Left cardiac atrium (tissue), 4 donors: ENCODE measurements around the gene HNRNPU. TPM values are rescaled to one million over a fixed set of nuclear protein-coding genes. Genes with fewer than 3 reads are reported as not detected.
"Not testable (repeated sequence)": the region's sequence is repeated elsewhere in the genome, so short reads cannot be mapped to it uniquely, and the experiment has no call there.

Source experiments
- ATAC-seq, 2 donors: fragments of 200-7000 bp; cut with Tn5 transposase; one replicate each; pipeline ENCODE4 v1.9.1; 2020; ENCODE audit warnings: mild to moderate bottlenecking in 2 of 2, moderate library complexity in 2 of 2
- DNase-seq: peaks from one replicate; pipeline ENCODE4 v3.0.0-alpha.2; 2020
- intact Hi-C, 2 donors: fragments of 100-400 bp; cut with DNase I; formaldehyde crosslinking; loops; one replicate each; pipeline versions ENCODE4 v1.14.1 to v1.15.1; 2022 to 2023
- total RNA-seq, 2 donors: library from RNA; stranded (reverse); fragmentation: NEBNext Ultra II Directional; extraction: Animal tissue kit (Norgen Biotek cat#: 25700); gene quantifications; one replicate each; pipeline ENCODE4 v1.2.1, GENCODE V29; 2021
- donor health status: DM: no; HTN: yes; CAD: no.
- donor health status: DM: no; HTN: yes; CAD: no; lungs with severe emphysema.
- donor health status: DM: yes; HTN: yes; CAD: no.
- donor health status: Dilated cardiomyopathy.

HNRNPU gene
- total RNA-seq, 2 donors from 2014 or later, result 167 to 204 TPM

DNA sequence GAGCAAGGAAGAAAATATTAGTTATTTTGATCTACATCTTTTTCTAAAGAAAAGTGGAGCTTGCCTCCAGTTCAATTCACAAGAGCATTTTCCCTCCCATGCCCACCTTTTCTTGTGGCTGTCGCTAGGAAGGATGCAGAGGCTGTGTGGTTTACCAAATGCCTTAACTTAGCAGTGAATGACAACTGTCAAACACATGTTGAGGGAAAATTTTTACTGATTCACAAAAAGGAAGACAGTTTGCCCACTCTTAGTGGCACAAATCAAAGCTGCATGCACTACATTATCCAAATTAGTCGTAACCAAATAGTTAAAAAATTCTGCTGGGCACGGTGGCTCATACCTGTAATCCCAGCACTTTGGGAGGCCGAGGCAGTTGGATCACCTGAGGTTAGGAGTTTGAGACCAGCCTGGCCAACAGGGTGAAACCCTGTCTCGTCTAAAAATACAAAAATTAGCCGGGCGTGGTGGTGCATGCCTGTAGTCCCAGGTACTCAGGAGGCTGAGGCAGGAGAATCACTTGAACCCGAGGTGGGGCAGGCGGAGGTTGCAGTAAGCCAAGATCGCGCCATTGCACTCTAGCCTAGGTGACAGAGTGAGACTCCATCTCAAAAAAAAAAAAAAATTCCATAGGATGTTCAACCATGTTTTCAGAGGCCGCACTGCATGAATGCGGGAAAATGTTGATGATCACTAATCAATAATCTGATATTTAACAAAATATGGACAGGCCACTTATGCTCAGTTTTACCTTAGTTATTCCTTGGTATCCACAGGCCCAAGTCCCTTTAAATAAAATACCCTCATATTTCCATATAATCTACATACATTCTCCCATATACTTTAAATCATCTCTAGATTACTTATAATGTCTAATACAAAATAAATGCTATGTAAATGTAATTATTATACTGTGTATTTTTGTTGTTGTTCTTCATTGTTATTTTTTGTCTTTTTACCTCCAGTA lies 19.9 kb downstream of the HNRNPU start:
- intact Hi-C loops, result no loop called here
- DNase-seq, result no peak
- no peak for ATAC-seq

DNA sequence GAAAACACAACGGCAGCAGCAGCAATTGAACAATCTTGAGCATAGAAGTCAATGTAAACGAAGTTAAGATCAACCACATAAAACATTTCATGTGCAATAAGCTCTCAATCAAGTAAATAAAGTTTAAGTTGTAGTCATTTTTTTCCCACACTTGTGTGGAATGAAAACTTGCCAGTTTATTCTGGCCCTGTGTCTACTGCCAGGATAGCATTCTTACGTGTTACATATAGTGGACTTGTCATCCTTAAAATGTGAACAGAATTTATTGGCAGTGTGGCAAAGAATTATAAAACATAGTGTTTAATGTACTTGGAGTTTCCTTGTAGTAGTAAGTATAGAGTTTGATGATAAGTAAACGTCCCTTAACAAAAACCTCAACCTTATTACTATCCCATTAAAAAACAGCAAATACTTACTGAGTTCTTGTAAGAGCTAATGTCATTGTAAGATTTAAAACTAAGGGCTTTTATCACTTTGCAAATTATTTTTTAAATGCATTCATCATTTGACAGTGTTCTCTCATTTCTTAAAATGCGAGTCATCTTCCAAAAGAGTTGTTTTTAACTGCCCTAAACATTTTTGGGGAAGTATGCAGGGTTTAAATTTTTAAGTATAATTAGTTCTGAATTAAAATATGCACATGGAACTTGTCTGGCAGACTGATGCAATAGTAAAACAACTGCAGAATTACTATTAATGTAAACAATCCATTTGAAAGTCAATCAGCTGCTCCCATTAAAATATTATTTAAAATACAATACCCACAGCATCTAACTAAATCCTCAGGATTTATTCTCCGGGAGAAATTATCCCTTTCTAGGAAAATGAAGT lies 21.0 kb downstream of the HNRNPU start:
- DNase-seq (no peak), ATAC-seq (no peak)
- intact Hi-C loops, result no loop called here

DNA sequence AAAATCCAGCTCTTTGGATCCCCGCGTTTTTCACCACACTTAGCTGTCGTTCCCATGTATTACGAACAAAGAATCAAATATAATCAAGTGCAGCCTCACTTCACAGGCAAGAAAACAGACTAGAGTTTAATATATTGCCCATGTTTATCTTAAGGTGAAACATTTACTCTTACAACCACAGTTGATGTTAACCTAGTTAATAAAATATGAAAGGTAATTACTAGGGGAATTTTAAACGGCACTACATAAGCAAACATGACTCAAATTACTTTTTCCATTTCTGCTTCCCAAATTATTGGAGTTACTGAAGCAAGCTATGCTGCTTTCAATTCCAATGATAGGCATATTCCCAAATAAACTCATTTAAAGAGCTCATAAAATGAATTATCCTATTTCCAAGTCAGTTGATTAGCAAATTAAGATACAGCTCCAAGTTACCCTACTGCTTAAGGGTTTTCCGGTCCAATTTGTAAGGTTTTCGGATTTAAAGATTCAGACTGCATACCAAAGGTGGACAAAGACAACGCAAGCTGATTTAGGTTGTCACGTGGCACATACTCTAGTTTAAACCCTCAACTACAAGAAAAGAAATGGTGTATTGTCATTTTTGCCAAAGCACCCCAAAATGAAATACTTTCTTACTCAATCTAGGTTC lies 22.9 kb downstream of the HNRNPU start:
- DNase-seq (no peak), ATAC-seq (no peak)
- intact Hi-C loops, result no loop called here

DNA sequence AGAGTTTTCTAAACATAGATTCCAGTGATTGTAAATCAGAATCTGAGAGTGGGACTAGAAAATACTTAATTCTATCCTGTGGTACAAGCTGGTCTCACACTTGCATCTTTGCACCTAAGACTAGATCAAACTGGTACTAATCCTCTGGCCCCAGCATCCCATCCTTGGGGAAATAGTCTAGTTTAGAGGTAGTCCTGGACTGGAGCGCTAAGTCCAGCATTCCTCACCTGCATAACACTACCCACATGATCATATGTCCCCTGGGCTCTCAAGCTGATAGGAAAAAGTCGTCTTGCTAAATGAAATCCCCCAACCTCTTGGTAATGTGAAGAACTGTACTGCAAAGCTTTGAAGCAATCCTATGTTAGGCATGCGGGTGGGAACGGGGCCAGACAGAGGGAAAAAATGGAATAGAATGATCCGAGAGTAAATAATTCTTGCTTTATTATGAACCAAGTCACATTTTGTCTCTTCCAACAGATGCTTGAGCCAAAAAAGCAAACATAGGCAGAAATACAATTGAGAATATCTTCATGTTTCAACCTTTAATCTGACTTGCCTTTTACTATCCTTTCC lies 24.0 kb downstream of the HNRNPU start:
- intact Hi-C loops, result no loop called here
- ATAC-seq (no peak), DNase-seq (no peak)

DNA sequence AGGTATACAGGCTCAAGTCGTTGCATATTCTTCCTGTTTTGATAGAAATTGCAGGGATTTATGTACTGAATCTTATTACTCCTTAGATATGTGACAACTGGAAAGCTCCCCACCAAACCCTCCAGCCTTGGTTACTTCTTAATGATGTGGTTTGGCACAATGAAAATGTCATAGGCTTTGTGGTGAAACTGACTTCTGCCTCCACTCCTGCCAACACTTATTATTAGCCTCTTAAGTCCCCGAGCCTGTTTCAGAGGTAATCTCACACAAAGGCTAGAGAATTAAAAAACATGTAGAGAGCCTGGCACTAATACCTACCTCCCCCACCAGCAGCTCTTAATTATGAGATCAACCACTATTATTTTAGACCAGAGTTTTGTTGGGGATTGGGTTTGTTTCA lies 24.7 kb downstream of the HNRNPU start:
- intact Hi-C loops, result no loop called here
- DNase-seq, result no peak
- no peak for ATAC-seq

DNA sequence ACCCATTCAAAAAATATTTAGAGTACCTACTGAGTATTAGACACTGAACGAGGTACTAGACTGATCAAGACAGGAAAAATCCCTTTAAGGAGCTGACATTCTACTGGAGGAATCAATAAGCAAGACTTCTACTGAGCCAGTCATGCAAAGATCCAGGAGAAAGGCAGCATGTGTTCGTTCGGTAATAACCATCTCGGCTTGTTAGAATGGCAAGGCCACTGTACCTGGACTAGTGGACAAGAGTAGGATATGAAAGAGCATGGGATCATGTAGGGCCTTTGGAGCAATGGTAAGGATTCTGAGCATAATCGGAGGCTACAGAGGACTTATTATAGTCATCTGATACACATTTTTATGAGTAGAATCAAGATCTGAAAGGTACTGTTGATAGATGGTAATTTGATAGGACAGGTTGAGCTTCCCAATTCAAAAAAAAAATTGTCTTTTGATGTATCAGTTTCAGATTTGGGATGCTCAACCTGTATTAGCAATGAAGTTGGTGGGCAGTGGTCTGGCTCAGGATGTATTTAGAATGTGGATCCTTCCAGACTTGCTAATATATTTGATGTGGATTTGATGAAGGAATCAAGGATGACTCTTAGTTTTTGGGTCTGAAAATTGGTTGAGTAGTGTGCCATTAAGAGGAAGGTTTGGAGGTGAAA lies 26.6 kb downstream of the HNRNPU start:
- DNase-seq, result no peak
- ATAC-seq, result no peak
- intact Hi-C loops, result no loop called here

DNA sequence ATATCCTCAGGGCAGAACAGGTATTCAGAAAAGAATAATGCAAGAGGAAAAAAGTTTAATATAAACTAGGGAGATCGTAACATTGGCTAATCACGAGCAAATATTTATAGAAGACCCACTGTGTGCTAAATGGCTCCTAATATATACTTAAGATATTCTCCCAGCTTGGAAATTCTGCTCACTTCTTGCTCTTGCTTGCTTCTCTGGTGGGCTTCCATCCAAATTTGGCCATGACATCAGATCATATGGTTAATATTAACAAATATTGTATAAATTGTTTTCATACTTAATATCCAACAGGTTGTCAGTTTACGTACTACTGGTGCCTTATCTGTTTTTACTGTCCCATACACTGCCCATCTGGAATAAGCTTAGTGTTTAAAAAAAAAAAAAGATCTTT lies 27.8 kb downstream of the HNRNPU start:
- ATAC-seq (no peak), DNase-seq (no peak)
- intact Hi-C loops, result no loop called here

DNA sequence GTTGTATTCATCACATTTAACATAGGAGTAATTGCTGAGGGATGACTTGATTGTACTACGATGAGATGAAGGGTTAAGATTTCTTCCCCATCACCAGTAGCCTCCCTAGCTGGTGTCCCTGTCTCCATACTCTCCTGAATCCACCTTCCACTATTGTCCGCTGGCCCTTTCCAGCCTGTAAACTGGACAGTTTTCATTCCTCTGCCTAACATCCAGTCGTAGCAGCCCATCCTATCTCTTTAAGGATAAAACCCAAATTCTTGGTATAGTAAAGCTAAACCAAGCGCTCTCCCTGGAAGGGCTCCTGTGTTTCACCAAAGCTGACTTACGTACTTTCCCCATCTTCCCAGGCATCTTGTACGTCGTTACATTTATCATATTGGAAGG lies 28.2 kb downstream of the HNRNPU start:
- peak in 1 of 2 donors; percentile 6 for ATAC-seq
- intact Hi-C loops, result no loop called here
- no peak for DNase-seq

DNA sequence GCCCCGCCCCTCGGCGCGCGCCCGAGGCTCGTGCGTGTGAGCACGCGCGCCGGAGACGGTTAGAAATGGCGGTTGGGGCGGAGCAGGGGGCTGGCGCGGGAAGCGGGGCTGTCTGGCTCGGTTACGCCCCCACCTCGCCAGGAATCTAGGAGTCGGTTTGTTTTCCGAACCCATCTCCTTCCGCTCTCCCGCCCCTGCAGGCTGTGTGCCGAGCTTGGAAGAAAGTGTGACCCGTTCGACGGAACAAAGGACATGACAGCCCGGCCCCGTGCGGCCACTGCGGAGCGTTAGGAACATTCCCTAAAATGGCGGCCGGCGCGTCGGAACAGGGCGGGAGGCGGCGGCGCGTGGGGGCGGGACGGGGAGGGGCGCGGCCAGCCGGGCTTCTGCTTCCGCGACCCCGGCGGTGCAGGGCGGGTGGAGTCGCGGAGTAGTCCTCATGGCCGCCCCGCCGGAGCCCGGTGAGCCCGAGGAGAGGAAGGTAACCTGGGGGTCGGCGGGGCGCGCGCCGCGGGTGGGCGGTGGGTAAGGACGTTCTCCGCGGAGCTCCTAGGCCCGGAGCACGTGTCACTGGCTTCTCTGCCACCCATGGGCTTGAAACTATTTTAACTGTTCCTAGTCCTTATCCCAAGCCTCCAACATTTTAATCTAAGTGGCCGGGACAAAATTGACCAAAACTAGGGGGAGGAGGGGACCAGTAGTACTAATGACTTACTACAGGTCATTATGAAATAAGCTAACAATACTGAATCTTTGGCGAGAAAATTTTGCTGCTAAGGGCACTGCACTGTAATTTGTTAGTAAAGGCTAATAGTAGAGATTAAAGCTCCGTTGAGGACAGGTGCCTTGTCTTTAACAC lies 28.8 kb downstream of the HNRNPU start, which contains the start of gene COX20:
Gene COX20, plus strand, starts transcription at position 383 of the 859 bp plus-strand sequence. Its CDS starts 57 bp downstream, at position 440.
- ATAC-seq, result peak; percentile 89 to 91
- DNase-seq, result peak; percentile 94
- intact Hi-C loops, result loop anchor here in 1 of 2 donors (1.0 to 2.0 kb wide), 2 partner anchors 27 to 135 kb away; no protein-coding TSS in a partner anchor

DNA sequence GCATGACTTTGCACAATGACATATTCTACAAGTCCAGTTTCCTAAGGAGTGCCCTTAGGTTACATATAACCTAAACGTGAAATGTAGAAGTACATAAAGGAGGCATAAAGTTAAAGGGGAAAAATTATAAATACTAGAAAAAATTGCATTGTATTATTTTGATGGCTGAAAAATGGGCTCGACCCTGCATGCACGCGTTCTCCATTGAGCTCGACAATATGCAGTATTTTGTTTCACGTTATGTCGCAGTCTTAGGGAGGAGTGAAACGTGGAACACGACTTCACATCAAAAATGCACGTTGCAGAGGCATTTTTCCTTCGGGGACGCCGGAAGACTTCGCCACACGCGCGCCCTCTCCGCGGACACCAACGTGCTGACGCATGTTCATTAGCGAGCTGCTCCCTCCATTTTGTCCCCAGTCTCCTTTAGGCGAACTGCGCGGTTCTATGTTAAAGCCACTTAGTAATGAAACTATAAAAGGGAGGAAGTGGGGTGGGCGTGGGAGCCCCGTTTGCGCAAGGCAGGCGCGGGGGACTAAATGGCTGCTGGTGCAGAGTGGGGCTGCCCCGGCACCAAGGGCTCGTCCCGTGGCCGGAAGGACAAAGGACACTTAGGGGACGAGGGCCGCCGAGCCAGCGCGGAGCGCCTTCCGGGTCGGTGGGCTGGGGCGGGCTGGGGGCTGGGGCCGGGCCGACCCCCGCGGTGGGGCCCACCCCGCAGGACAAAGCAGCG lies 29.6 kb downstream of the HNRNPU start:
- ATAC-seq, result no peak
- intact Hi-C loops, result loop anchor here in 1 of 2 donors (1.0 to 2.0 kb wide), 2 partner anchors 28 to 136 kb away; no protein-coding TSS in a partner anchor
- DNase-seq, result peak; percentile 90

DNA sequence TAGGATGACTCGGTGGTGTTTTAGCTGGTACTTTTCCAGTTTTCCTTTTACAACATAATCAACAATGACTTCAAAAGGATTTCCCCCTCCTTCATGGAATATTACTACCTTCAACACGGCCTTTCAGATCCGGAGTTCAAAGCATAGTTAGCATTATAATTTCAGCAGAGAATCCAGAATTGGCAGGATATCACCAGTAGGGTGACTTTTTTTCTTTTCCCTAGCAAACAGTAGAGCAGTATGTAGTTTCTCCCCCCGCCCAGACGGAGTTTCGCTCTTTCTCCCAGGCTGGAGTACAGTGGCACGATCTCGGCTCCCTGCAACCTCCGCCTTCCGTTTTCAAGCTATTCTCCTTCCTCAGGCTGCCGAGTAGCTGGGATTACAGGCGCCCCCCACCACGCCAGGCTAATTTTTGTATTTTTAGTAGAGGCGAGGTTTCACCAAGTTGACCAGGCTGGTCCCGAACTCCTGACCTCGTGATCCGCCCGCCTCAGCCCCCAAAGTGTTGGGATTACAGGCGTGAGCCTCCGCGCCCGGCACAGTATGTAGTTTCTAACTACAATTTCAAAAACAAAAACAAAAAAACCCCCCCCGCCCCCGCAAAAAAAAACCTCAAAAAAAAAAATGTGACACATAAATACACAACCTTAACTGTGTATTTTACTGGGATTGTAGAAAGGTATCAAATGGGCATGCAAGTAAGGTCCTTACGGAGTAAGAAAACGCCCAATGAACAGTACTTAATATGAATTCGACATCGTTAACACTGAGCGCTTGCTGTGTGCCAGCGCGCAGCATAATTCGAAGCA lies 30.4 kb downstream of the HNRNPU start:
- intact Hi-C loops, result loop anchor here in 1 of 2 donors (2.0 kb wide), 1 partner anchor 29 kb away; no protein-coding TSS in a partner anchor
- peak; percentile 63 for DNase-seq
- peak; percentile 16 to 28 for ATAC-seq

DNA sequence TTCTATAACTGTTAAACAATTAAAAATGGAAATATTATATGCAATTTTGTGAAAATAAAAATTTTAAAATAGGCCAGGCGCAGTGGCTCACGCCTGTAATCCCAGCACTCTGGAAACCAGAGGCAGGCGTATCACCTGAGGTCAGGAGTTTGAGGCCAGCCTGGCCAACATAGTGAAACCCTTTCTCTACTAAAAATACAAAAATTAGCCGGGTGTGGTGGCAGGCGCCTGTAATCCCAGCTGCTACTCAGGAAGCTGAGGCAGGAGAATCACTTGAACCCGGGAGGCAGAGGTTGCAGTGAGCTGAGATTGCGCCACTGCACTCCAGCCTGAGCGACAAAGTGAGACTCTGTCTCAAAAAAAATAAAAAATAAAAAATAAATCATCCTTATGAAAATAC lies 31.1 kb downstream of the HNRNPU start:
- DNase-seq, intact Hi-C loops, ATAC-seq: not testable (repeated sequence)

DNA sequence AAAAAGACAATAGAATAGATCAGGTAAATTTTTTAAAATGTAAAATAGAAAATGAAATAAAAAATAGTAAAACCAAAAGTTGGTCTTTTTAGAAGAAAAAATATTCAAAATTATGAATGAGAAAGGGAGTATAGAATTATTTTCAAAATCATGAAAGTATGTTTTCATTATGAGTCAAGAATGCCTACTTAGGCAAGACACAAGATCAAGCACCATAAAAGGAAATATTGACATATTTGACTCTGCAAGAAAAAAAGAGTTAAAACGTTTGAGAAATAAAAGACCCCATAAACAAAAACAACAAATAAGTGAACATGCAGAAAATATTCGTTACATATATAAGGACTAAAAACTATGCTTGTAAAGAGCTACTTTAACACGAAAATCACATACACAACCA lies 33.7 kb downstream of the HNRNPU start:
- DNase-seq (no peak), ATAC-seq (no peak)
- intact Hi-C loops, result no loop called here

DNA sequence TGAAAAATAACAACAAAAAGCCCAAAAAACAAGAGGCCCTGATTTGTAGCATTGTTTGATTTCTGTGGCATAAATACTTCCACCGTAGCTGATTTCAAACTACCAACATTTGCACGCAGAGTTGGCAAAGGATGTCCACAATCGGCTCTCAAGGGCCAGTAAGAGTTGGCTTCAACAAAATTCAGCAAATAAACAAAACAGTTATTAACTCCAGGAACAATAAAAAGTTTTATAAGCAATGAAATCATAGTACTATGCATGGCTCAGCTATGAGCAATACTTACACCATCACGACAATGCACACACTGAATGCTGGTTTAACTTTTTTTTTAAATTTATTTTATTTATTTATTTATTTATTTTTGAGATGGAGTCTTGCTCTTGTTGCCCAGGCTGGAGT lies 37.6 kb downstream of the HNRNPU start:
- ATAC-seq (no peak), DNase-seq (no peak)
- intact Hi-C loops, result no loop called here

DNA sequence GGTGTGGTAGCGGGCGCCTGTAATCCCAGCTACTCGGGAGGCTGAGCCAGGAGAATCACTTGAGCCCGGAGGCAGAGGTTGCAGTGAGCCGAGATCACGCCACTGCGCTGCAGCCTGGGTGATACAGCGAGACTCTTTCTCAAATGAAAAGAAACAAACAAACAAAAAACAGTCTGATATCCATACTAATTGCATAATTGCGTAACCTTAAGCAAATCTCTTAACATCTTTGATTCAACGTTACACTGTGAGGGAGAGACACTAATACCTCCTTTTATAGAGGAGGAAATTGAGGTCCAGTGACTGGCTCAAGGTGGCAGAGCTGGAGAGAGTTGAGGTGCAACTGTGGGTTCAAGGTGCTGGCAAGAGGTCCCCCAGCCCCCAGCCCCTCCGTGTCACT lies 41.5 kb downstream of the HNRNPU start:
- ATAC-seq, result no peak
- intact Hi-C loops, result no loop called here
- no peak for DNase-seq

DNA sequence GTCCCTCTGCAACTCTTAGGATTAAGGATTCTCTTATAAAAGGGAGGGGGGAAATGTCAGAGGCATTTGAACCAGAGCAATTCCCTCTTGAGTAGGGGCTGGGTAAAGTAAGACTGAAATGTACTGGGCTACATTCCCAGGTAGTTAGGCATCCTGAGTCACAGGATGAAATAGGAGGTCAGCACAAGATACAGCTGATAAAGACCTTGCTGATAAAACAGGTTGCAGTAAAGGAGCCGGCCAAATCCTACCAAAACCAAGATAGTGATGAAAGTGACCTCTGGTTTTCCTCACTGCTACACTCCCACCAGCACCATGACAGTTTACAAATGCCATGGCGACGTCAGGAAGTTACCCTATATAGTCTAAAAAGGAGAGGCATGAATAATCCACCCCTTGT lies 43.2 kb downstream of the HNRNPU start:
- DNase-seq (no peak), ATAC-seq (peak in 1 of 2 donors; percentile 19)
- intact Hi-C loops, result no loop called here
